A549 treated with AZD2906 at 1 μM for 4 hours (cell line): ENCODE results near the gene ACAP2. TPM values are rescaled to one million over a fixed set of nuclear protein-coding genes. Genes with fewer than 3 reads are reported as not detected.

Source experiments
- total RNA-seq: library from RNA; stranded (reverse); fragments of 200-300 nt; extraction: Qiagen RNA extraction; gene quantifications from 5 replicates; pipeline ENCODE4 v1.2.3, GENCODE V29; 2022

The ACAP2 gene, protein sequence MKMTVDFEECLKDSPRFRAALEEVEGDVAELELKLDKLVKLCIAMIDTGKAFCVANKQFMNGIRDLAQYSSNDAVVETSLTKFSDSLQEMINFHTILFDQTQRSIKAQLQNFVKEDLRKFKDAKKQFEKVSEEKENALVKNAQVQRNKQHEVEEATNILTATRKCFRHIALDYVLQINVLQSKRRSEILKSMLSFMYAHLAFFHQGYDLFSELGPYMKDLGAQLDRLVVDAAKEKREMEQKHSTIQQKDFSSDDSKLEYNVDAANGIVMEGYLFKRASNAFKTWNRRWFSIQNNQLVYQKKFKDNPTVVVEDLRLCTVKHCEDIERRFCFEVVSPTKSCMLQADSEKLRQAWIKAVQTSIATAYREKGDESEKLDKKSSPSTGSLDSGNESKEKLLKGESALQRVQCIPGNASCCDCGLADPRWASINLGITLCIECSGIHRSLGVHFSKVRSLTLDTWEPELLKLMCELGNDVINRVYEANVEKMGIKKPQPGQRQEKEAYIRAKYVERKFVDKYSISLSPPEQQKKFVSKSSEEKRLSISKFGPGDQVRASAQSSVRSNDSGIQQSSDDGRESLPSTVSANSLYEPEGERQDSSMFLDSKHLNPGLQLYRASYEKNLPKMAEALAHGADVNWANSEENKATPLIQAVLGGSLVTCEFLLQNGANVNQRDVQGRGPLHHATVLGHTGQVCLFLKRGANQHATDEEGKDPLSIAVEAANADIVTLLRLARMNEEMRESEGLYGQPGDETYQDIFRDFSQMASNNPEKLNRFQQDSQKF
- 5.3 to 8.4 TPM (median 7.3 TPM) in 5 replicates for total RNA-seq

GRCh38 chr3:195442573-195443390 is at the start of gene ACAP2:
ACAP2 (minus strand) TSS chr3:195443020; CDS start chr3:195442847, 173 bp downstream.

GRCh38 chr3:195270817-195271409 is 171.9 kb downstream of the ACAP2 start, which contains the start of gene XXYLT1:
XXYLT1 (minus strand) TSS chr3:195271159; CDS start chr3:195271058, 101 bp downstream.

Other genes starting within 250 kb of the ACAP2 start
- 11.1 to 13.3 TPM (median 11.9 TPM) in 5 replicates for gene XXYLT1, start 171.9 kb downstream of the ACAP2 start, total RNA-seq
- 17.2 to 20.6 TPM (median 18.2 TPM) in 5 replicates for gene PPP1R2, start 100.3 kb upstream of the ACAP2 start, total RNA-seq
- gene APOD, start 140.9 kb upstream of the ACAP2 start, total RNA-seq: 1.3 to 2.1 TPM (median 1.6 TPM) in 5 replicates